ENCODE data around the gene SNAPC3.

- TF ChIP-seq CTCF (IDR thresholded peaks at IDR 0.05): no peak
- TF ChIP-seq EP300 (IDR thresholded peaks at IDR 0.05): no peak
These were observed 19.5 kb upstream of the SNAPC3 start for GRCh38 chr9:15403155-15403554.

Data from suprapubic skin (tissue), 3 donors.